HepG2 (cell line): ENCODE results near the gene KXD1. TPM values are rescaled to one million over a fixed set of nuclear protein-coding genes. Genes with fewer than 3 reads are reported as not detected.
A peak's percentile ranks its signal among the peaks of the same experiment; 100 is the strongest.

Experiments
- ATAC-seq: fragments of 200-7000 bp; cut with Tn5 transposase; 3 replicates; pipeline ENCODE4 v1.9.1; 2020; ENCODE audit warnings: mild to moderate bottlenecking, moderate library complexity
- BruUV-seq: library from RNA; stranded (reverse); fragments of 400-500 nt; replicated peaks from 2 replicates; lab custom pipeline; 2021; lab: Mats Ljungman, UMichigan
- CTCF ChIA-PET: fragments of 300-600 bp; formaldehyde crosslinking; extraction: SDS; loops from one replicate; lab custom pipeline; 2021; ENCODE audit warnings: low total read pairs, inconsistent platforms, low intra/inter-chr PET ratio; lab: Yijun Ruan, JAX
- POLR2A ChIA-PET: fragments of 350-600 bp; sonication (Branson Sonifier 250); formaldehyde crosslinking; loops from one replicate; lab custom pipeline; 2020; ENCODE audit warnings: antibody characterized with exemption, inconsistent platforms; lab: Yijun Ruan, JAX
- DNase-seq: peaks from one replicate; pipeline ENCODE4 v3.0.0-alpha.2; 2015; ENCODE audit warnings: low spot score
- FAIRE-seq: peaks from 3 replicates; lab custom pipeline; 2011; peaks lifted over from hg19 to GRCh38; lab: Jason Lieb, UNC
- H2AFZ ChIP-seq: one replicate; pipeline ENCODE4 v1.6.1; 2011; ENCODE audit warnings: low read length, inconsistent platforms
- H3K27ac ChIP-seq: fragments of 300-600 bp; 3 replicates; pipeline ENCODE4 v1.8.0; 2011; ENCODE audit warnings: mixed run types, mild to moderate bottlenecking, mixed read lengths, low read length, inconsistent platforms; ENCODE audit not compliant: insufficient read depth; ENCODE audit errors: extremely low read length
- H3K27me3 ChIP-seq, 2 experiments: fragments of 200-600 bp in 1 of 2; 2 replicates in 1 of 2; 3 replicates in 1 of 2; pipeline versions ENCODE4 v1.6.0 to v1.8.0; 2011; ENCODE audit warnings: low read length in 2 of 2, mild to moderate bottlenecking in 2 of 2, moderate library complexity in 2 of 2, inconsistent platforms in 1 of 2; ENCODE audit not compliant: insufficient read depth in 2 of 2, control insufficient read depth in 1 of 2
- H3K36me3 ChIP-seq, 2 experiments: fragments of 200-600 bp in 1 of 2; replicated peaks in 1 of 2; 2 replicates in 1 of 2; 3 replicates in 1 of 2; pipeline versions ENCODE4 v1.5.1 to v1.8.0; 2011; ENCODE audit warnings: low read length in 2 of 2, inconsistent platforms in 1 of 2; ENCODE audit not compliant: insufficient read depth in 2 of 2, control insufficient read depth in 1 of 2
- H3K4me1 ChIP-seq: 2 replicates; pipeline ENCODE4 v1.5.1; 2012; ENCODE audit warnings: low read length, inconsistent platforms; ENCODE audit not compliant: insufficient read depth
- H3K4me2 ChIP-seq: 2 replicates; pipeline ENCODE4 v1.6.0; 2011; ENCODE audit warnings: low read depth, low read length, inconsistent platforms
- H3K4me3 ChIP-seq, 3 experiments: fragments of 200-600 bp in 1 of 3; sonication (generic), shearing (Covaris generic) in 1 of 3; replicated peaks in 1 of 3; 2 replicates each; pipeline ENCODE4 v1.5.1; 2011 to 2016; ENCODE audit warnings: low read length in 3 of 3, inconsistent platforms in 2 of 3, low read depth in 2 of 3, mild to moderate bottlenecking in 2 of 3, control low read depth in 1 of 3, mixed read lengths in 1 of 3; ENCODE audit not compliant: insufficient read depth in 1 of 3
- H3K79me2 ChIP-seq: one replicate; pipeline ENCODE4 v1.6.1; 2011; ENCODE audit warnings: low read length, inconsistent platforms; ENCODE audit not compliant: insufficient read depth
- H3K9ac ChIP-seq: 2 replicates; pipeline ENCODE4 v1.6.0; 2011; ENCODE audit warnings: mild to moderate bottlenecking, low read depth, low read length, inconsistent platforms; ENCODE audit not compliant: insufficient read depth
- H3K9me3 ChIP-seq: 2 replicates; pipeline ENCODE4 v1.5.1; 2012; ENCODE audit warnings: mild to moderate bottlenecking, low read length
- H4K20me1 ChIP-seq: 2 replicates; pipeline ENCODE4 v1.6.0; 2011; ENCODE audit warnings: inconsistent platforms, mild to moderate bottlenecking, low read length, moderate library complexity; ENCODE audit not compliant: insufficient read depth
- ETV6 ChIP-seq: sonication (generic); formaldehyde crosslinking; conservative IDR thresholded peaks from 2 replicates; pipeline ENCODE4 v1.4.0; 2020; ENCODE audit warnings: missing genetic modification reagents
- POLR2G ChIP-seq: fragments of 200-400 bp; formaldehyde crosslinking; IDR thresholded peaks from 2 replicates; pipeline ENCODE4 v1.6.1; 2018; ENCODE audit warnings: mild to moderate bottlenecking, low read depth, low read length, moderate library complexity
- RBM22 ChIP-seq: fragments of 200-400 bp; formaldehyde crosslinking; optimal IDR thresholded peaks from 2 replicates; pipeline ENCODE3; 2017; ENCODE audit warnings: mild to moderate bottlenecking, low read length, moderate library complexity
- RFX1 ChIP-seq: fragments of 450-650 bp; IDR thresholded peaks from 2 replicates; pipeline ENCODE4 v1.6.1; 2017
- U2AF1 ChIP-seq: fragments of 200-400 bp; formaldehyde crosslinking; optimal IDR thresholded peaks from 2 replicates; pipeline ENCODE3; 2017; ENCODE audit warnings: mild to moderate bottlenecking, low read depth, low read length
- XBP1 ChIP-seq: sonication (generic); formaldehyde crosslinking; IDR thresholded peaks from 2 replicates; pipeline ENCODE4 v1.5.0; 2020; ENCODE audit warnings: missing genetic modification reagents
- ZMAT3 ChIP-seq: sonication (generic); formaldehyde crosslinking; conservative IDR thresholded peaks from 2 replicates; pipeline ENCODE4 v1.7.0; 2021; ENCODE audit warnings: missing genetic modification reagents
- ZMYM2 ChIP-seq: sonication (generic); formaldehyde crosslinking; IDR thresholded peaks from 2 replicates; pipeline ENCODE4 v1.8.0; 2022; ENCODE audit warnings: mild to moderate bottlenecking, missing genetic modification reagents
- ZNF431 ChIP-seq: sonication (generic); formaldehyde crosslinking; IDR thresholded peaks from 2 replicates; pipeline ENCODE4 v1.9.0; 2022; ENCODE audit warnings: missing genetic modification reagents, low read depth, mild to moderate bottlenecking, borderline replicate concordance
- ZNF44 ChIP-seq: sonication (generic); formaldehyde crosslinking; IDR thresholded peaks from 2 replicates; pipeline ENCODE4 v1.5.1; 2020; ENCODE audit warnings: mild to moderate bottlenecking, missing genetic modification reagents
- WGBS: methylation state at CpG from one replicate; pipeline ENCODE4 v1.1.6; 2017; ENCODE audit warnings: low lambda C conversion rate; 5-methylcytosine and 5-hydroxymethylcytosine counted together
- in situ Hi-C: cut with HindIII; loops from 2 replicates; pipeline ENCODE4 v1.10.0; 2017; ENCODE audit warnings: low pct_unique_long_range_greater_than_20kb; ENCODE audit not compliant: extremely low pct_ligation_motif_present
- intact Hi-C: fragments of 100-400 bp; cut with micrococcal nuclease; formaldehyde crosslinking; loops from one replicate; pipeline ENCODE4 v1.10.0; 2022; ENCODE audit not compliant: unreplicated experiment
- polyA plus RNA-seq, 8 experiments: library from polyadenylated mRNA; depleted of rRNA in 3 of 8; stranded (reverse) in 7 of 8; unstranded in 1 of 8; fragments of >200 nt; fragmentation: Illumina TruSeq in 4 of 8; extraction: Trizol in 4 of 8; gene quantifications; 2 replicates each; pipeline versions ENCODE4 v1.2.1 to v1.2.3, GENCODE V29; 2011 to 2016; ENCODE audit warnings: low read depth in 4 of 8, missing spikeins in 1 of 8, mixed read lengths in 1 of 8; ENCODE audit not compliant: insufficient read depth in 1 of 8
- total RNA-seq, 5 experiments: library from RNA; depleted of rRNA; stranded (reverse); fragments of >200 nt; fragmentation: Illumina TruSeq; extraction: Trizol; gene quantifications; 2 replicates each; pipeline ENCODE4 v1.2.3, GENCODE V29; 2016; ENCODE audit warnings: low read depth in 1 of 5
- TF ChIP-seq, protein P1 (sequence below): sonication (generic); formaldehyde crosslinking; IDR thresholded peaks from 2 replicates; pipeline ENCODE4 v1.4.0; 2020; ENCODE audit warnings: mild to moderate bottlenecking, low read depth, missing genetic modification reagents
- TF ChIP-seq, protein P2 (sequence below): sonication (generic); formaldehyde crosslinking; IDR thresholded peaks from 2 replicates; pipeline ENCODE4 v1.4.0; 2020; ENCODE audit warnings: missing genetic modification reagents

Gene KXD1
- total and polyA plus RNA-seq, 2 of the 13 experiments (the other 11 are each of a cell fraction or from before 2014, with no cell fraction given): 44.6 to 143 TPM

DNA sequence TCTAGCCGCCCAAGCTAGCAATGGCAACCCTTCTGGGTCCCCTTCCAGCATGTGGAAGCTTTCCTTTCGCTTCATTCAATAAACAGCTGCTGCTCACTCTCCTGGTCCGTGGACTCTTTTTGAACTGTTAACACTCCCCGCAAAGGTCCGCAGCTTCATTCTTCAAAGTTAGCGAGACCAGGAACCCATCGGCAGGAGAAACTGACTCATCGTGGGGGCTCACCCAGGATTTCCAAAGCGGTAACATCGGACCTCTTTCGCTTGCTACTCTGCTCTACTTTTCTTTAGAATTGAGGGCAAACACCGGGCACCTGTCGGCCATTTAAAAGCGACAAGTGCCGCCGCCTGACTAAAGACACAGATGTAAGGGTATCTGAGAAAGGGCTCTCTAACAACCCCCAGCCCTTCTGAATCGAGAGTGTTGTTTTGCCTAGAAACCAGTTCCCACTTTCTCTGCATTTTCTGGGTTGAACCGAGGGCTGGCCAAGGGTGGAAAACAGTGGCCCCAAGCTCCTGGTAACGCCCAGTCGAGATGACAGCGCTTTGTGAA, 19.8 kb downstream of the KXD1 start:
- no peak overlapping the region for H3K4me2 ChIP-seq
- intact Hi-C loops (no loop called here), in situ Hi-C loops (no loop called here)
- H3K27ac ChIP-seq: no peak overlapping the region
- H3K36me3 ChIP-seq: peaks cover 16 to 23% of the 10 kb centered on the region in 2 experiments; a peak in 4 of 5 replicates
- no peak overlapping the region for H3K4me3 ChIP-seq
- ChIA-PET CTCF (no interaction called here), POLR2A (interaction anchor here (0.9 to 2.1 kb wide), 2 partner anchors 10 to 11 kb away, joined by 3 to 7 read pairs; partner anchors contain the start of gene REX1BD)
- no peak for TF ChIP-seq U2AF1
- peak; percentile 37 for TF ChIP-seq RBM22
- TF ChIP-seq, protein P1, sequence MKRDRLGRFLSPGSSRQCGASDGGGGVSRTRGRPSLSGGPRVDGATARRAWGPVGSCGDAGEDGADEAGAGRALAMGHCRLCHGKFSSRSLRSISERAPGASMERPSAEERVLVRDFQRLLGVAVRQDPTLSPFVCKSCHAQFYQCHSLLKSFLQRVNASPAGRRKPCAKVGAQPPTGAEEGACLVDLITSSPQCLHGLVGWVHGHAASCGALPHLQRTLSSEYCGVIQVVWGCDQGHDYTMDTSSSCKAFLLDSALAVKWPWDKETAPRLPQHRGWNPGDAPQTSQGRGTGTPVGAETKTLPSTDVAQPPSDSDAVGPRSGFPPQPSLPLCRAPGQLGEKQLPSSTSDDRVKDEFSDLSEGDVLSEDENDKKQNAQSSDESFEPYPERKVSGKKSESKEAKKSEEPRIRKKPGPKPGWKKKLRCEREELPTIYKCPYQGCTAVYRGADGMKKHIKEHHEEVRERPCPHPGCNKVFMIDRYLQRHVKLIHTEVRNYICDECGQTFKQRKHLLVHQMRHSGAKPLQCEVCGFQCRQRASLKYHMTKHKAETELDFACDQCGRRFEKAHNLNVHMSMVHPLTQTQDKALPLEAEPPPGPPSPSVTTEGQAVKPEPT: no peak
- TF ChIP-seq POLR2G: peak; percentile 57
- BruUV-seq: no TSS peak
- peaks cover 15% of the 10 kb centered on the region for H3K4me1 ChIP-seq
- H2AFZ ChIP-seq: no peak overlapping the region
- H3K9me3 ChIP-seq: no peaks in the 10 kb centered on the region
- no peak for FAIRE-seq
- ATAC-seq: no peak
- H3K27me3 ChIP-seq: no peaks in the 10 kb centered on the region; a peak in 1 of 5 replicates
- peaks cover 14% of the 10 kb centered on the region for H3K79me2 ChIP-seq
- 95% methylated on average over 21 of the region's 21 CpGs for WGBS
- DNase-seq: no peak
- H4K20me1 ChIP-seq: peaks cover 10% of the 10 kb centered on the region
- no peak overlapping the region for H3K9ac ChIP-seq

GRCh38 chr19:18580311-18580710, 22.6 kb downstream of the KXD1 start:
- H3K4me3 ChIP-seq: no peak overlapping the region
- intact Hi-C loops: no loop called here
- H3K27me3 ChIP-seq: peaks cover 0 to 2% of the 10 kb centered on the region in 2 experiments; a peak in 1 of 5 replicates
- no peaks in the 10 kb centered on the region for H3K4me1 ChIP-seq
- no peaks in the 10 kb centered on the region for H4K20me1 ChIP-seq
- TF ChIP-seq ZMYM2 (CRISPR knock-in tag): no peak
- TF ChIP-seq ZNF431 (CRISPR knock-in tag): no peak
- TF ChIP-seq ETV6 (CRISPR knock-in tag): no peak
- TF ChIP-seq, protein P2, sequence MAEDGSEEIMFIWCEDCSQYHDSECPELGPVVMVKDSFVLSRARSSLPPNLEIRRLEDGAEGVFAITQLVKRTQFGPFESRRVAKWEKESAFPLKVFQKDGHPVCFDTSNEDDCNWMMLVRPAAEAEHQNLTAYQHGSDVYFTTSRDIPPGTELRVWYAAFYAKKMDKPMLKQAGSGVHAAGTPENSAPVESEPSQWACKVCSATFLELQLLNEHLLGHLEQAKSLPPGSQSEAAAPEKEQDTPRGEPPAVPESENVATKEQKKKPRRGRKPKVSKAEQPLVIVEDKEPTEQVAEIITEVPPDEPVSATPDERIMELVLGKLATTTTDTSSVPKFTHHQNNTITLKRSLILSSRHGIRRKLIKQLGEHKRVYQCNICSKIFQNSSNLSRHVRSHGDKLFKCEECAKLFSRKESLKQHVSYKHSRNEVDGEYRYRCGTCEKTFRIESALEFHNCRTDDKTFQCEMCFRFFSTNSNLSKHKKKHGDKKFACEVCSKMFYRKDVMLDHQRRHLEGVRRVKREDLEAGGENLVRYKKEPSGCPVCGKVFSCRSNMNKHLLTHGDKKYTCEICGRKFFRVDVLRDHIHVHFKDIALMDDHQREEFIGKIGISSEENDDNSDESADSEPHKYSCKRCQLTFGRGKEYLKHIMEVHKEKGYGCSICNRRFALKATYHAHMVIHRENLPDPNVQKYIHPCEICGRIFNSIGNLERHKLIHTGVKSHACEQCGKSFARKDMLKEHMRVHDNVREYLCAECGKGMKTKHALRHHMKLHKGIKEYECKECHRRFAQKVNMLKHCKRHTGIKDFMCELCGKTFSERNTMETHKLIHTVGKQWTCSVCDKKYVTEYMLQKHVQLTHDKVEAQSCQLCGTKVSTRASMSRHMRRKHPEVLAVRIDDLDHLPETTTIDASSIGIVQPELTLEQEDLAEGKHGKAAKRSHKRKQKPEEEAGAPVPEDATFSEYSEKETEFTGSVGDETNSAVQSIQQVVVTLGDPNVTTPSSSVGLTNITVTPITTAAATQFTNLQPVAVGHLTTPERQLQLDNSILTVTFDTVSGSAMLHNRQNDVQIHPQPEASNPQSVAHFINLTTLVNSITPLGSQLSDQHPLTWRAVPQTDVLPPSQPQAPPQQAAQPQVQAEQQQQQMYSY (CRISPR knock-in tag): no peak
- no peak for TF ChIP-seq ZMAT3 (CRISPR knock-in tag)
- no peak for TF ChIP-seq ZNF44 (CRISPR knock-in tag)
- TF ChIP-seq RFX1: no peak
- TF ChIP-seq XBP1 (CRISPR knock-in tag): no peak
- no peak for DNase-seq
- WGBS: 79% methylated on average over 3 of the region's 7 CpGs
- H3K9me3 ChIP-seq: no peaks in the 10 kb centered on the region
- ChIA-PET CTCF (no interaction called here), POLR2A (interaction anchor here (1.9 kb wide), 1 partner anchor 8 kb away, joined by 9 read pairs; the partner anchor contains the start of gene UBA52)
- no peaks in the 10 kb centered on the region for H3K79me2 ChIP-seq
- no peak overlapping the region for H2AFZ ChIP-seq
- peak; percentile 29 for ATAC-seq
- H3K36me3 ChIP-seq: peaks cover 1 to 5% of the 10 kb centered on the region in 2 experiments; a peak in 3 of 5 replicates
- H3K9ac ChIP-seq: no peak overlapping the region
- in situ Hi-C loops: no loop called here
- no peak overlapping the region for H3K4me2 ChIP-seq
- no peak for FAIRE-seq
- BruUV-seq: no TSS peak
- H3K27ac ChIP-seq: no peak overlapping the region
